Panc1 (cell line): ENCODE measurements around the gene GSG1L. TPM values are rescaled to one million over a fixed set of nuclear protein-coding genes. Genes with fewer than 3 reads are reported as not detected.

Experiments
- ATAC-seq: fragments of 200-7000 bp; cut with Tn5 transposase; 2 replicates; pipeline ENCODE4 v1.9.1; 2020; ENCODE audit warnings: mild to moderate bottlenecking, moderate library complexity
- BruUV-seq: library from RNA; stranded (reverse); fragments of 400-500 nt; replicated peaks from 2 replicates; lab custom pipeline; 2021; lab: Mats Ljungman, UMichigan
- CTCF ChIA-PET: fragments of 300-600 bp; sonication (Branson Sonifier 250); formaldehyde crosslinking; loops from one replicate; lab custom pipeline; 2022; ENCODE audit warnings: antibody characterized with exemption; lab: Charles Lee
- POLR2A ChIA-PET: fragments of 300-600 bp; sonication (Branson Sonifier 250); formaldehyde crosslinking; loops from one replicate; lab custom pipeline; 2022; ENCODE audit warnings: antibody characterized with exemption; lab: Charles Lee
- DNase-seq: peaks from one replicate; pipeline ENCODE4 v3.0.0-alpha.2; 2010; ENCODE audit warnings: low read depth, low spot score
- H3K27ac ChIP-seq: 2 replicates; pipeline ENCODE4 v1.5.1; 2011; ENCODE audit warnings: mild to moderate bottlenecking, low read length, inconsistent platforms
- H3K27me3 ChIP-seq: fragments of 200-500 bp; sonication (Bioruptor generic); 2 replicates; pipeline ENCODE4 v1.6.0; 2014; ENCODE audit warnings: low read length, inconsistent platforms; ENCODE audit not compliant: control insufficient read depth, insufficient read depth
- H3K36me3 ChIP-seq: fragments of 200-500 bp; sonication (Bioruptor generic); 2 replicates; pipeline ENCODE4 v1.5.1; 2014; ENCODE audit warnings: inconsistent platforms, mild to moderate bottlenecking, low read length, moderate library complexity; ENCODE audit not compliant: control insufficient read depth, insufficient read depth
- H3K4me1 ChIP-seq: 2 replicates; pipeline ENCODE4 v1.5.1; 2011; ENCODE audit warnings: inconsistent platforms, mild to moderate bottlenecking, low read length, moderate library complexity; ENCODE audit not compliant: control insufficient read depth, insufficient read depth
- H3K4me3 ChIP-seq, 2 experiments: 2 replicates each; pipeline ENCODE4 v1.5.1; 2011 to 2012; ENCODE audit warnings: low read depth in 2 of 2, low read length in 2 of 2, mild to moderate bottlenecking in 2 of 2, inconsistent platforms in 1 of 2, moderate library complexity in 1 of 2
- H3K9me3 ChIP-seq: fragments of 200-500 bp; sonication (Bioruptor generic); 2 replicates; pipeline ENCODE4 v1.5.1; 2014; ENCODE audit warnings: low read depth, mild to moderate bottlenecking, inconsistent platforms, low read length, moderate library complexity; ENCODE audit not compliant: control insufficient read depth, insufficient read depth
- POLR2AphosphoS5 ChIP-seq: IDR thresholded peaks from 2 replicates; pipeline ENCODE4 v1.6.1; 2012; ENCODE audit warnings: mild to moderate bottlenecking, low read depth, low read length, moderate library complexity
- SIN3A ChIP-seq: IDR thresholded peaks from 2 replicates; pipeline ENCODE4 v1.6.1; 2012; ENCODE audit warnings: low read depth, mild to moderate bottlenecking, low read length, moderate library complexity, borderline replicate concordance; ENCODE audit not compliant: insufficient read depth
- TCF7L2 ChIP-seq: IDR thresholded peaks from 2 replicates; pipeline ENCODE4 v1.6.1; 2011; ENCODE audit warnings: mild to moderate bottlenecking, low read depth, low read length, inconsistent platforms
- in situ Hi-C: cut with HindIII; loops from 2 replicates; pipeline ENCODE4 v1.10.0; 2016; ENCODE audit warnings: low sequenced_read_pairs, low pct_unique_long_range_greater_than_20kb
- intact Hi-C: fragments of 100-400 bp; cut with micrococcal nuclease; formaldehyde crosslinking; loops from one replicate; pipeline ENCODE4 v1.10.0; 2022; ENCODE audit not compliant: unreplicated experiment
- total RNA-seq: library from RNA; stranded (reverse); gene quantifications from one replicate; pipeline ENCODE4 v1.2.1, GENCODE V29; 2021; ENCODE audit not compliant: unreplicated experiment
- TF ChIP-seq, protein P1 (sequence below), 2 experiments: IDR thresholded peaks; 2 replicates each; pipeline ENCODE4 v1.6.1; 2011 to 2012; ENCODE audit warnings: low read depth in 2 of 2, control low read depth in 1 of 2, low read length in 1 of 2, mild to moderate bottlenecking in 1 of 2, moderate library complexity in 1 of 2; ENCODE audit not compliant: insufficient read depth in 1 of 2
- TF ChIP-seq, protein P2 (sequence below): fragments of 450-650 bp; IDR thresholded peaks from 2 replicates; pipeline ENCODE4 v1.5.1; 2017; ENCODE audit warnings: mild to moderate bottlenecking

Gene GSG1L
- total RNA-seq, 1 experiment from 2014 or later = 0.08 TPM

DNA sequence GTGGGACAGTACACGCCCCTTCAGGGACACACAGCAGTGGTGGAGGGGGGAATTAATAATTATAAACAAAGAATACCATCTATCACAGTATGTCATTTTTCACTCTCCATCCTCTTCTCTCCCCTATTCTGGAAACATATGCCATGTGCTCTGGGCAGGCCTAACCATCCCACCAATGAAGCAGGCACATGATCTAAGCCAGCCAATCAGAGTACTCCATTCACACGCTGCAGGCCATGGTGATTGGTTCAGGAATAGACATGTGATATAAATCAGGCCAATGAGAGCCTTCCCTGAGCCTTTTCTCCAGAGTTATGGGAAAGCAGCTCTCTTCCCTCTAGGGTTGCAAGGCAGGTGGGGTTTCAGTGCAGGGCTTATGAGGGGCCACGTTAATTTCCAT is 36.5 kb downstream of the GSG1L start:
- no TSS peak for BruUV-seq
- DNase-seq (no peak), ATAC-seq (no peak)
- Histone ChIP-seq H3K9me3 (no peaks in the 10 kb centered on the region), H3K4me1 (no peaks in the 10 kb centered on the region), H3K27ac (no peak overlapping the region), H3K36me3 (no peaks in the 10 kb centered on the region), H3K27me3 (0 out of 2 replicates have a peak, but pooled peaks cover 3% of the 10 kb centered on the region), H3K4me3 (no peak overlapping the region)
- CTCF ChIA-PET = no interaction called here
- POLR2A ChIA-PET = no interaction called here
- TF ChIP-seq POLR2AphosphoS5 = no peak
- TF ChIP-seq SIN3A = no peak
- TF ChIP-seq TCF7L2 = no peak
- TF ChIP-seq, protein P1, sequence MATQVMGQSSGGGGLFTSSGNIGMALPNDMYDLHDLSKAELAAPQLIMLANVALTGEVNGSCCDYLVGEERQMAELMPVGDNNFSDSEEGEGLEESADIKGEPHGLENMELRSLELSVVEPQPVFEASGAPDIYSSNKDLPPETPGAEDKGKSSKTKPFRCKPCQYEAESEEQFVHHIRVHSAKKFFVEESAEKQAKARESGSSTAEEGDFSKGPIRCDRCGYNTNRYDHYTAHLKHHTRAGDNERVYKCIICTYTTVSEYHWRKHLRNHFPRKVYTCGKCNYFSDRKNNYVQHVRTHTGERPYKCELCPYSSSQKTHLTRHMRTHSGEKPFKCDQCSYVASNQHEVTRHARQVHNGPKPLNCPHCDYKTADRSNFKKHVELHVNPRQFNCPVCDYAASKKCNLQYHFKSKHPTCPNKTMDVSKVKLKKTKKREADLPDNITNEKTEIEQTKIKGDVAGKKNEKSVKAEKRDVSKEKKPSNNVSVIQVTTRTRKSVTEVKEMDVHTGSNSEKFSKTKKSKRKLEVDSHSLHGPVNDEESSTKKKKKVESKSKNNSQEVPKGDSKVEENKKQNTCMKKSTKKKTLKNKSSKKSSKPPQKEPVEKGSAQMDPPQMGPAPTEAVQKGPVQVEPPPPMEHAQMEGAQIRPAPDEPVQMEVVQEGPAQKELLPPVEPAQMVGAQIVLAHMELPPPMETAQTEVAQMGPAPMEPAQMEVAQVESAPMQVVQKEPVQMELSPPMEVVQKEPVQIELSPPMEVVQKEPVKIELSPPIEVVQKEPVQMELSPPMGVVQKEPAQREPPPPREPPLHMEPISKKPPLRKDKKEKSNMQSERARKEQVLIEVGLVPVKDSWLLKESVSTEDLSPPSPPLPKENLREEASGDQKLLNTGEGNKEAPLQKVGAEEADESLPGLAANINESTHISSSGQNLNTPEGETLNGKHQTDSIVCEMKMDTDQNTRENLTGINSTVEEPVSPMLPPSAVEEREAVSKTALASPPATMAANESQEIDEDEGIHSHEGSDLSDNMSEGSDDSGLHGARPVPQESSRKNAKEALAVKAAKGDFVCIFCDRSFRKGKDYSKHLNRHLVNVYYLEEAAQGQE (IDR thresholded peaks at IDR 0.05; ENCODE audit: insufficient read depth in 1 of 2, low read depth in 2 of 2, low read length in 1 of 2) = no peak
- TF ChIP-seq, protein P2, sequence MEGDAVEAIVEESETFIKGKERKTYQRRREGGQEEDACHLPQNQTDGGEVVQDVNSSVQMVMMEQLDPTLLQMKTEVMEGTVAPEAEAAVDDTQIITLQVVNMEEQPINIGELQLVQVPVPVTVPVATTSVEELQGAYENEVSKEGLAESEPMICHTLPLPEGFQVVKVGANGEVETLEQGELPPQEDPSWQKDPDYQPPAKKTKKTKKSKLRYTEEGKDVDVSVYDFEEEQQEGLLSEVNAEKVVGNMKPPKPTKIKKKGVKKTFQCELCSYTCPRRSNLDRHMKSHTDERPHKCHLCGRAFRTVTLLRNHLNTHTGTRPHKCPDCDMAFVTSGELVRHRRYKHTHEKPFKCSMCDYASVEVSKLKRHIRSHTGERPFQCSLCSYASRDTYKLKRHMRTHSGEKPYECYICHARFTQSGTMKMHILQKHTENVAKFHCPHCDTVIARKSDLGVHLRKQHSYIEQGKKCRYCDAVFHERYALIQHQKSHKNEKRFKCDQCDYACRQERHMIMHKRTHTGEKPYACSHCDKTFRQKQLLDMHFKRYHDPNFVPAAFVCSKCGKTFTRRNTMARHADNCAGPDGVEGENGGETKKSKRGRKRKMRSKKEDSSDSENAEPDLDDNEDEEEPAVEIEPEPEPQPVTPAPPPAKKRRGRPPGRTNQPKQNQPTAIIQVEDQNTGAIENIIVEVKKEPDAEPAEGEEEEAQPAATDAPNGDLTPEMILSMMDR = no peak
- in situ Hi-C loops = no loop called here
- intact Hi-C loops = no loop called here

DNA sequence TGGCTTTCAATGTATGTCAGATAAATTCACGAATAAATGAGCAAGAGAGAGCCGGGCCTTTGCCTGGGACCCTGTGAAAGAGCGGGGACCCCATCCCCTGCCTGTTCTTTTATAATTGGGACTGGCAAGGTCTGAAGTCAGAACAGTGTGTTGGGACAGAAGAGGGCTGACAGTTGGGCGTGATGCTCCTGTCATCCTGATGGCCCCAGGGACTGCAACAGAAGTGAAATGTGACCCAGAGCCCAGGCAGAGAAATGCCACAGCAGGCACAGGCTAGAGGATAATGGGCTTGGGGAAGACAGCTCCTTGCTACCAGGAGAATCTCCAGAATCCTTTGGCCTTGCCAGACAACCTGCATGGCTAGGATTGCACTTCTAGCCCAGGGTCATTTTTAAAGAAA is 37.9 kb downstream of the GSG1L start:
- intact Hi-C loops (no loop called here), in situ Hi-C loops (no loop called here)
- ChIA-PET CTCF (no interaction called here), POLR2A (no interaction called here)
- BruUV-seq = no TSS peak
- Histone ChIP-seq H3K27ac (no peak overlapping the region), H3K36me3 (no peaks in the 10 kb centered on the region), H3K4me3 (no peak overlapping the region), H3K9me3 (no peaks in the 10 kb centered on the region), H3K27me3 (0 out of 2 replicates have a peak, but pooled peaks cover 3% of the 10 kb centered on the region), H3K4me1 (no peaks in the 10 kb centered on the region)
- no peak for ATAC-seq
- DNase-seq = no peak
- TF ChIP-seq, protein P2 = no peak
- no peak for TF ChIP-seq SIN3A
